ENCODE measurements around the gene C20orf173.

- TF ChIP-seq CTCF (conservative IDR thresholded peaks at IDR 0.05 in 1 of 2, IDR thresholded peaks at IDR 0.05 in 1 of 2; ENCODE audit: low read depth in 1 of 2, low read length in 2 of 2) (no peak), EZH2 (IDR thresholded peaks at IDR 0.05; ENCODE audit: low read length, missing control alignments) (no peak)
Measured at GRCh38 chr20:35497320-35497719, 32.1 kb downstream of the C20orf173 start.

All from fibroblast of lung (primary cell).